HG03571 (cell line): ENCODE results near the gene PNLIPRP2.

Source experiments
- ATAC-seq: cut with Tn5 transposase; IDR thresholded peaks from one replicate; pipeline ENCODE4 v1.9.1; 2021; ENCODE audit not compliant: unreplicated experiment

The PNLIPRP2 gene

GRCh38 chr10:116620423-116621400, at the start of gene PNLIPRP2:
TSS of gene PNLIPRP2 (plus strand) at chr10:116620953.
- ATAC-seq = no peak

DNA sequence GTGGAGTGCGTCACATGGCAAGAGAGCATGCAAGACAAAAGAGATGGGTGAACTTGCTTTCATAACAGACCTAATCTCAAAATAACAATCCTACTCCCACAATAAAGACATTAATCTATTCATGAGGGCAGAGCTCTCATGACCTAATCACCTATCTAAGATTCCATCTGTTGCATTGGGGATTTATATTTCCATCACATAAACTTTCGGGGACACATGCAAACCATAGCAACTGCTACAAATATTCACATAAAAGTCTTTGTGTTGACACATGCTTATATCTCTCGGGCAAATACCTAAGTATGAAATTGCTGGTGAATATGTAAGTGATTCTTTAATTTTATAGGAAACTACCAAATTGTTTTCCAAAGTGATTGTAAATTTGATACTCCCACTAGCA, 46.0 kb upstream of the PNLIPRP2 start:
- ATAC-seq = no peak

DNA sequence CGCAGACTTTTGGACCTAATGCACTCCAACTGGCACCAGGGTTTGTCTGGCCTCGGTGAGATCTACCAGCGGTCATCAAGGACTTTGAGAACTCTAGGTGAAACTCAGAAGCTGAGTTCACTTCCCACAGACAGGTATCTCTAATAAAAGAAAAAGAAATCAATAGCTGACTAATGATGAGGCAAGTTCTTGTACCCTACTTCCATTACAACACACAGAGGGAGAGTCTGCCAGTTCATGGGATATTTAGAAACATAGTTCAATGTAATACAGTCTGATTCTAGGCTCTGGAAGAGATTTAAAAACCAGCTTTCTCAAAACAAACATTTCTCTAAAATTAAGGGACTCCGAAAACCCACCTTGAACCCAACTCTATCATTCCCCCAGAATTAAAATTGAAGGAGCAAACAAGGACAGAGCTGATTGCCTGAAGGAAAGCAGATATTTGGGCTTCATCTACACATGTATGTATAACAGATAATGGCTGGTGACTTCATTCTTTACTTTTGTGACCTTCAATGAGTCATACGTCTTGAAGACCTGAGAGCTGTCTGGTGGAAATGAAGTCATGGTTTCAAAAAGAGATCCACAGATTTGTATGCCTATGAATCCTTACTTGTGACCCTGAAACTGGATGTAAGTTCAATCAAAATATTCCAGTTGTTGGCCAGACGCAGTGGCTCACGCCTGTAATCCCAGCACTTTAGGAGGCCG, 32.7 kb upstream of the PNLIPRP2 start:
- no peak for ATAC-seq

DNA sequence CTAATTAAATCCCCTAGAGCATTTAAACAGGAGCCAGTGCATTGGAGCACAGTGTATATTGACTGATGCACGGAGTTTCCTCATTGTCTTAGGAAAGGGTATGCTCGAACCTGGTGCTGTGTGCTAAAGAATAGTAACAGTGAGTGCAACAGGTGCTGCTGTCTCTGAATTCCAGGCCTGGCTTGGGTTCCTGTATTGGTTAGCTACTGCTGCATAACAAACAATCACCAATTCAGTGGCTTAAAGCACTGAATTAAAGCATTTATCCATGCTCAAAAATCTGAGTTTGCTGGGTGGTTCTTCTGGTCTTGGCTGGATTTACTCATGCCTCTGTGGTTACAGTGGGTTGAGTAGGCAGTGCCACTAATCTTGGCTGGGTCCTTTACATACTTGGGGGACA, 31.8 kb upstream of the PNLIPRP2 start:
- no peak for ATAC-seq

DNA sequence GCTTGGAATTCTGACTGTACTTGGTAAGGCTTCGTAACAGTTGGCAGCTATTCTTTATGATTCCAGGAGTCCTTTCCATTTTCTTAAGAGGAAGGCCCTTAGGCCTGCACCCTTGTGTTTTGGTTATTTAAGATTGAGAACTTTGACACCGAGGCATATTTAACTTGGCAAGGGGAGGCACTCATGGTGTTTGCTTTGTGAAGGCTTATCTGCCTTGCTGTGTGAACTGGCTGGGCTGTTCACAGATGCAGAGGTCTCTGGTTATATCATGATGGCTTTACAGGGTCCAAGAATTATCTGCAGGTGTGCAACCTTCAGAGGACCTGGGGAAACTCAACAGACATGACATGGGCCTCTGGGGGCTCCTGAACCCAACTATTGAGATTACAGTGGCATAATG, 30.8 kb upstream of the PNLIPRP2 start:
- no peak for ATAC-seq

GRCh38 chr10:116590590-116591444, 29.9 kb upstream of the PNLIPRP2 start, which contains the start of gene PNLIPRP1:
TSS of gene PNLIPRP1 (plus strand) at chr10:116590959. CDS start at chr10:116591130, 171 bp downstream.
- no peak for ATAC-seq

- ATAC-seq = no peak
Observed at GRCh38 chr10:116593139-116593740, 27.5 kb upstream of the PNLIPRP2 start.

- no peak for ATAC-seq
Observed at GRCh38 chr10:116594525-116595035, 26.2 kb upstream of the PNLIPRP2 start.

DNA sequence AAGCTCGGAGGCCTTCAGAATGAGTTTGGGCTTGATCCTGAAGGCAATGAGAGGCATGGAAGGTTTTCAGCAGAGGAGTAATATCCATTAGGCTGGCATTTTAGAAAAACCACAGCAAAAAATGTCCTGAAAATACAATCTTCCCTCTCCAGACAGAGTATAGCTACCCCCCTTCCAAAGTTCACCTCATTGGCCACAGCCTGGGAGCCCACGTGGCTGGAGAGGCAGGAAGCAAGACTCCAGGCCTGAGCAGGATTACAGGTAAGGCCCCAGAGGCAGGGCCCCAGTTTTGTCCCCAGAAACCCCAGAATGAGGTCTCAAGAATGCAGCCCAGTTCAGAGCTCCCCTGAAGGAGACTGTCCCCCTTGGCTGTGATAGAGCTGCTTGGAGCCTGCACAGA, 24.7 kb upstream of the PNLIPRP2 start:
- no peak for ATAC-seq

DNA sequence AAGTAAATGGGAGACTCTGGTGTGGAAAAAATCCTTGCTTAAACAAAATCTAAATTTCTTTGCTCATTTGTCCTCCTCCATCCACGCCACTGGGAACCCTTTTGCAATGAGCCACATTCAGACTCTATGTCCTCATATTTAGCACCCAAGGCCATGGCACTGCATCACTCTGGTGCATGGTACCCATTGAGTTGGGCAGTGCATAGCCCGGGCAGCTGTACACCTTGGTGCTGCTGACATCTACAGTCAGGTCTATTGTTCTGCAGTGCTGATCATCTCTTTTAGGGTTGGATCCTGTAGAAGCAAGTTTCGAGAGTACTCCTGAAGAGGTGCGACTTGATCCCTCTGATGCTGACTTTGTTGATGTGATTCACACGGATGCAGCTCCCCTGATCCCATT, 23.2 kb upstream of the PNLIPRP2 start:
- no peak for ATAC-seq

- ATAC-seq = no peak
Observed at GRCh38 chr10:116598329-116598728, 22.4 kb upstream of the PNLIPRP2 start.

DNA sequence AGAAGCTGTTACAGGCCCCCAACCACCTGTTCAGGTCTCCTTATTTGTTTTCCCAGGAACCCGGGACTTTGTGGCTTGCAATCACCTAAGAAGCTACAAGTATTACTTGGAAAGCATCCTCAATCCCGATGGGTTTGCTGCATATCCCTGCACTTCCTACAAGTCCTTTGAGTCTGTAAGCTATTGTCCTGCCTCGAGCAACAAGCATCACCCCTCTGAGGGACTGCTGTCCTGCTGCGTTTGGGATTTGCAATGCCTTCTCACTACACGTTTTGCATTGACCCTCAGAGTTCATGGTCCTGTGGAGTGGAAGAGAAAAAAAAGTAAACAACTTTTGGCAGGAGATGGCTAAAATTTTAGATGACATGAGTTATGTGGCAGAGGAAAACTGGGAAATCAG, 20.8 kb upstream of the PNLIPRP2 start:
- ATAC-seq = no peak

DNA sequence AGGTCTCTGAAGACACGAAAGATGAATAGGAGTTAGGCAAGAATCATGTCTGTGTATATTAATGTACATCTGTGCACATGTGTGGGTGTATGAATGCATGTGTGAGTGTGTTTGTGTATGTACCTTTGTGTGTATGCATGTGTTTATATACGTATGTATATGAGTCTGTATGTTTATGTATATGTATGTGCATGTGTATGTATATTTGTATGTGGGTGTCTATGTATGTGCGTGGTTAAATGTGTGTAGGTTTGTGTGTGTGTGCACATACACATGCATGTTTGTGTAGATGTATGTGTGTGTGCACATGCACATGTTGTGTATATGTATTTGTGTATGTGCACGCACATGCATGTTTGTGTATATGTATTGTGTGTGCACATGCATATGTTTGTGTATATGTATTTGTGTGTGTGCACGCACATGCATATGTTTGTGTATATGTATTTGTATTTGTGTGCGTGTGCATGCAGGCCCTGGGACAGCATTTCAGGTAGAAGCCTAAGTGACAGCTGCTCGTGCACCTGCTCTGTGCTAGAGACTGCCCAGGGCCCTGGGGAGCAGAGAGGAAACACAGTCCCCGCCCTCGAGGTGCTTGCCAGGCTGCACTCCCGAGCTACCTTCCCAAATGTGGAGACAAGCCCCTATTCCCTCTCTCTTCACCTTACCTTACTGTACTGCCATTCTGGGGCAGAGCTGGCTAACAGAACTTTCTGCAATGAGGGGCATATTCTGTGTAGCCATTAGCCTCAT, 17.9 kb upstream of the PNLIPRP2 start:
- no peak for ATAC-seq

GRCh38 chr10:116606061-116606483, 14.7 kb upstream of the PNLIPRP2 start:
- no peak for ATAC-seq

GRCh38 chr10:116607336-116607735, 13.4 kb upstream of the PNLIPRP2 start:
- no peak for ATAC-seq

DNA sequence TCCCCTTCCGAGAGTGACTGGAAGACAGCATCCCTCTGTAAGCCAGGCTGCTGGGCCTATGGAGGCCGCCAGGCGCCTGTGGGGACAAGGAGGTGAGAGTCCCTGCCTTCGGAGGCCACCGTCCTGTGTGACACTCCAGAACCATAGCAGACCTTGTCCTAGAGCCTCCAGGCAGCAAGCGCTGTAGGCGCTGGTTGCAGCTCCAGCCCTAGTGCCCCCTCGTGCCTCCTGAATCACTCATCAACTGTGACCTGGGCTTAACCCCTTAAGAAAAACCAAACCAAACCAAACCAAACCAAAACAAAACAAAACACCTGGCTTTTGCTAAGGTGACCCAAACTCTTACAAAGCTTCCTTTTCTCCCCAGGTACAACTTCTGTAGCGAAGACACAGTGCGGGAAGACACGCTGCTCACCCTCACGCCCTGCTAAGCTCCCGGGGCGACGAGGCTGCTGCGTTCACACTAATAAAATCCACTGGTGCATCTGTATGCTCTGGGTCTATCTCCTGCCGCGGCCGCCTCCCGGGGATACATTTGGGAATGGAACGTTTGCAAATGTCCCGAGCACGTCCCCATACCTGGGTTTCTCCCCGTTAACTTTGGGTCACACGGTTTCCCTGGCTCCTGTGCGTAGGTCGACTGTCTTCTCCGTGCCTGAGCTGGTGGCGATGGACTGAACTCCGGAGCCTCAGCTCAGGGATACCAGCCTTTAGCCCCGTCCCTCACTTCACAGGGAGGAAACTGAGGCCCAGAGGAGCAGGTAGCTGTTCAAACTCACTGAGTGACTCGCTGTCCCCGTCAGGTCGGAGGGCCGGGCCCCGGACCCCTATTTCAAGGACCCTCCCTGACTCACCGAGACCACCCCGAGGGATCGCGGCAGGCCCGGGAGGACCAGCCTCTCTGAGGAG, 11.8 kb upstream of the PNLIPRP2 start:
- ATAC-seq = no peak

DNA sequence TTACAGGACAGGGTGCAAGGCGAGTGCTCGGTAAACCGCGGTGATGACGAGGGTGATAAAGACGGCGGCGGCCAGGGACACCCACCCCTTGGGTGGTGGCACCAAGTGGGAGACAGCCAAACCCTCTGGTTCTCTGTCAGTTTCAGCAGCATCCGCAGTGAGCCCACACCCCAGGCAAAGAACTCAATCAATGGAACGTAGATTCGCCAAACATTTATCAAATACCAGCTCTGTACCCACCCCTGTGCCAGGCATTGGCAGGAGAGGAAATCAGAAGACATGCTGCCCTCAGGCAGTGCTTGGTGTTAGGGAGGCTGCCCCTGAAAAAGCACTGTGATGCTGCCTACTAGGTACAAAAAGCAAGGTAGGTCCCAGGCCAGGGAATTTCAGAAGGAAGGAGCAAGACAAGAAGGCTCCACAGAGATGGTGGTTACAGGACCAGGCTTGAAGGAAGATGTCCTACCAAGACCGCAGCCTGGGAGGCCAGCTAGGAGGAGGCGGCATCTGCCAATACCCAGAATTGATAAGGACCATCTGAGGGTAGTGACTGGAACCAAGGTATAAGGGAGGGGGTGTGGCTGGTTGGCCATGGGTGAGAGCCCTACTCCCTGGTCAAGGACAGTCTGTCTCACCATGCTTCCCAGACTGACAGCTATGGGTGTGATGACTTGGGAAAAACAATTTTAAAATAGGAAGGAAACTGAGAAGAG, 10.2 kb upstream of the PNLIPRP2 start:
- ATAC-seq = no peak

GRCh38 chr10:116611153-116611545, 9.6 kb upstream of the PNLIPRP2 start:
- no peak for ATAC-seq
